IMR-90 (cell line): ENCODE results near the gene IL6ST. TPM values are rescaled to one million over a fixed set of nuclear protein-coding genes. Genes with fewer than 3 reads are reported as not detected.

Experiments
- ATAC-seq: fragments of 200-7000 bp; cut with Tn5 transposase; 2 replicates; pipeline ENCODE4 v1.9.1; 2020; ENCODE audit warnings: low read depth, mild to moderate bottlenecking, moderate library complexity
- BruUV-seq: library from RNA; stranded (reverse); fragments of 400-500 nt; replicated peaks from 2 replicates; lab custom pipeline; 2021; lab: Mats Ljungman, UMichigan
- CTCF ChIA-PET: fragments of 300-600 bp; formaldehyde crosslinking; extraction: SDS; loops from one replicate; lab custom pipeline; 2021; ENCODE audit warnings: antibody characterized with exemption; lab: Yijun Ruan, JAX
- POLR2A ChIA-PET: fragments of 300-600 bp; sonication (Branson Sonifier 250); formaldehyde crosslinking; loops from one replicate; lab custom pipeline; 2022; ENCODE audit warnings: antibody characterized with exemption; ENCODE audit not compliant: unreplicated experiment; lab: Charles Lee
- DNase-seq: peaks from one replicate; pipeline ENCODE4 v3.0.0; 2013
- H2AFZ ChIP-seq: replicated peaks from 2 replicates; pipeline ENCODE3; 2013; ENCODE audit warnings: low read length, mild to moderate bottlenecking; ENCODE audit not compliant: poor library complexity
- H2AK5ac ChIP-seq: 2 replicates; pipeline ENCODE4 v1.6.1; 2013; ENCODE audit warnings: low read depth, low read length, inconsistent platforms
- H2AK9ac ChIP-seq: replicated peaks from 2 replicates; pipeline ENCODE3; 2013; ENCODE audit warnings: mild to moderate bottlenecking, low read depth, low read length, moderate library complexity; ENCODE audit not compliant: poor library complexity
- H2BK120ac ChIP-seq: 2 replicates; pipeline ENCODE4 v1.6.1; 2013; ENCODE audit warnings: low read depth, low read length, inconsistent platforms
- H2BK15ac ChIP-seq: 3 replicates; pipeline ENCODE4 v1.6.1; 2013; ENCODE audit warnings: low read depth, low read length, inconsistent platforms
- H2BK20ac ChIP-seq: 2 replicates; pipeline ENCODE4 v1.6.1; 2013; ENCODE audit warnings: low read depth, mild to moderate bottlenecking, inconsistent platforms, low read length, moderate library complexity
- H2BK5ac ChIP-seq: 2 replicates; pipeline ENCODE4 v1.6.1; 2013; ENCODE audit warnings: mild to moderate bottlenecking, low read depth, low read length, inconsistent platforms; ENCODE audit not compliant: poor library complexity, severe bottlenecking
- H3K14ac ChIP-seq: replicated peaks from 2 replicates; pipeline ENCODE4 v1.6.1; 2013; ENCODE audit warnings: low read depth, low read length, inconsistent platforms
- H3K18ac ChIP-seq: 2 replicates; pipeline ENCODE4 v1.6.1; 2013; ENCODE audit warnings: low read depth, low read length, control low read depth
- H3K23ac ChIP-seq: 2 replicates; pipeline ENCODE4 v1.6.1; 2013; ENCODE audit warnings: low read depth, low read length, inconsistent platforms
- H3K27ac ChIP-seq: 2 replicates; pipeline ENCODE4 v1.5.1; 2013; ENCODE audit warnings: mild to moderate bottlenecking, control low read depth, low read length; ENCODE audit not compliant: insufficient read depth
- H3K27me3 ChIP-seq: 2 replicates; pipeline ENCODE4 v1.6.1; 2013; ENCODE audit warnings: low read length; ENCODE audit not compliant: control insufficient read depth, insufficient read depth
- H3K36me3 ChIP-seq: 2 replicates; pipeline ENCODE4 v1.6.1; 2013; ENCODE audit warnings: low read length, mixed read lengths; ENCODE audit not compliant: control insufficient read depth, insufficient read depth
- H3K4ac ChIP-seq: 2 replicates; pipeline ENCODE4 v1.6.1; 2013; ENCODE audit warnings: low read depth, low read length, inconsistent platforms
- H3K4me1 ChIP-seq: 2 replicates; pipeline ENCODE4 v1.6.1; 2013; ENCODE audit warnings: low read length, mixed read lengths; ENCODE audit not compliant: control insufficient read depth, insufficient read depth
- H3K4me2 ChIP-seq: 2 replicates; pipeline ENCODE4 v1.6.1; 2013; ENCODE audit warnings: low read depth, mild to moderate bottlenecking, control low read depth, low read length, moderate library complexity
- H3K4me3 ChIP-seq: 2 replicates; pipeline ENCODE4 v1.5.1; 2013; ENCODE audit warnings: low read depth, mild to moderate bottlenecking, control low read depth, low read length, moderate library complexity; ENCODE audit not compliant: insufficient read depth
- H3K56ac ChIP-seq: 2 replicates; pipeline ENCODE4 v1.6.1; 2013; ENCODE audit warnings: low read length, inconsistent platforms; ENCODE audit not compliant: insufficient read depth; ENCODE audit errors: extremely low read depth
- H3K79me1 ChIP-seq, 2 experiments: 2 replicates each; pipeline ENCODE4 v1.6.1; 2013; ENCODE audit warnings: low read length in 2 of 2, inconsistent platforms in 1 of 2, low read depth in 1 of 2
- H3K9ac ChIP-seq: 2 replicates; pipeline ENCODE4 v1.6.1; 2013; ENCODE audit warnings: low read depth, low read length, control low read depth
- H3K9me1 ChIP-seq: 2 replicates; pipeline ENCODE4 v1.6.1; 2013; ENCODE audit warnings: low read length, inconsistent platforms; ENCODE audit not compliant: insufficient read depth
- H3K9me3 ChIP-seq: 2 replicates; pipeline ENCODE4 v1.6.1; 2013; ENCODE audit warnings: low read length; ENCODE audit not compliant: control insufficient read depth, insufficient read depth
- H4K20me1 ChIP-seq: 2 replicates; pipeline ENCODE4 v1.6.1; 2013; ENCODE audit warnings: low read length, inconsistent platforms; ENCODE audit not compliant: insufficient read depth
- H4K5ac ChIP-seq: 2 replicates; pipeline ENCODE4 v1.6.1; 2013; ENCODE audit warnings: mild to moderate bottlenecking, low read depth, low read length, control low read depth
- H4K8ac ChIP-seq, 2 experiments: 2 replicates each; pipeline ENCODE4 v1.6.1; 2013; ENCODE audit warnings: low read depth in 2 of 2, low read length in 2 of 2, control low read depth in 1 of 2, inconsistent platforms in 1 of 2
- H4K91ac ChIP-seq: 2 replicates; pipeline ENCODE4 v1.6.1; 2013; ENCODE audit warnings: low read depth, low read length, inconsistent platforms; ENCODE audit not compliant: insufficient read depth
- BHLHE40 ChIP-seq: fragments of 150-350 bp; IDR thresholded peaks from 2 replicates; pipeline ENCODE4 v1.6.1; 2016; ENCODE audit warnings: mild to moderate bottlenecking, low read depth, low read length
- CEBPB ChIP-seq: IDR thresholded peaks from 2 replicates; pipeline ENCODE4 v1.6.1; 2012; ENCODE audit warnings: low read depth, low read length, improper control_type of control experiment
- CHD1 ChIP-seq: IDR thresholded peaks from 2 replicates; pipeline ENCODE4 v1.6.1; 2012; ENCODE audit warnings: low read depth, low read length, improper control_type of control experiment
- CTCF ChIP-seq: conservative IDR thresholded peaks from 2 replicates; pipeline ENCODE4 v1.5.1; 2012; ENCODE audit warnings: mild to moderate bottlenecking, low read depth, low read length, improper control_type of control experiment
- ELK1 ChIP-seq: fragments of 150-350 bp; IDR thresholded peaks from 2 replicates; pipeline ENCODE4 v1.6.1; 2016; ENCODE audit warnings: low read depth, mild to moderate bottlenecking, low read length, moderate library complexity, borderline replicate concordance
- FOS ChIP-seq: fragments of 150-350 bp; IDR thresholded peaks from 2 replicates; pipeline ENCODE4 v1.6.1; 2016; ENCODE audit warnings: low read depth, low read length
- MAFK ChIP-seq: IDR thresholded peaks from 2 replicates; pipeline ENCODE4 v1.6.1; 2012; ENCODE audit warnings: low read depth, low read length, improper control_type of control experiment
- MAZ ChIP-seq: IDR thresholded peaks from 2 replicates; pipeline ENCODE4 v1.6.1; 2012; ENCODE audit warnings: low read depth, mild to moderate bottlenecking, low read length, improper control_type of control experiment, moderate library complexity, borderline replicate concordance
- MXI1 ChIP-seq: IDR thresholded peaks from 2 replicates; pipeline ENCODE4 v1.6.1; 2012; ENCODE audit warnings: low read depth, mild to moderate bottlenecking, low read length, moderate library complexity, borderline replicate concordance
- NFE2L2 ChIP-seq: fragments of 150-350 bp; IDR thresholded peaks from 2 replicates; pipeline ENCODE4 v1.6.1; 2016; ENCODE audit warnings: low read depth, mild to moderate bottlenecking, low read length
- POLR2A ChIP-seq: IDR thresholded peaks from 2 replicates; pipeline ENCODE4 v1.6.1; 2012; ENCODE audit warnings: mild to moderate bottlenecking, low read depth, low read length
- RAD21 ChIP-seq: IDR thresholded peaks from 2 replicates; pipeline ENCODE4 v1.6.1; 2012; ENCODE audit warnings: low read length, improper control_type of control experiment
- RCOR1 ChIP-seq: IDR thresholded peaks from 2 replicates; pipeline ENCODE4 v1.6.1; 2012; ENCODE audit warnings: mild to moderate bottlenecking, low read length, improper control_type of control experiment; ENCODE audit not compliant: insufficient replicate concordance
- RFX5 ChIP-seq: IDR thresholded peaks from 2 replicates; pipeline ENCODE4 v1.8.0; 2012; ENCODE audit warnings: low read depth, mild to moderate bottlenecking, low read length, moderate library complexity
- SMC3 ChIP-seq: fragments of 150-350 bp; IDR thresholded peaks from 2 replicates; pipeline ENCODE4 v1.6.1; 2016; ENCODE audit warnings: low read depth, mild to moderate bottlenecking, antibody characterized with exemption, low read length, moderate library complexity
- USF2 ChIP-seq: fragments of 150-350 bp; IDR thresholded peaks from 2 replicates; pipeline ENCODE4 v1.6.1; 2017; ENCODE audit warnings: mild to moderate bottlenecking, antibody characterized with exemption, low read length, low read depth
- WGBS, 2 experiments: methylation state at CpG; one replicate each; pipeline versions ENCODE4 v1.1.5 to v1.1.7; 2013; ENCODE audit warnings: missing lambda C conversion rate in 2 of 2; ENCODE audit not compliant: insufficient read length in 1 of 2; ENCODE audit errors: extremely low coverage in 2 of 2; 5-methylcytosine and 5-hydroxymethylcytosine counted together
- dilution Hi-C: fragments of 300-500 bp; cut with HindIII; formaldehyde crosslinking; loops from one replicate; pipeline ENCODE4 v1.14.3; 2018; ENCODE audit warnings: low sequenced_read_pairs; ENCODE audit not compliant: unreplicated experiment
- in situ Hi-C: fragments of 300-500 bp; cut with MboI; formaldehyde crosslinking; loops from 3 replicates; pipeline ENCODE4 v1.14.3; 2019; ENCODE audit warnings: low sequenced_read_pairs, inconsistent platforms, mixed read lengths
- intact Hi-C: fragments of 100-400 bp; cut with micrococcal nuclease; formaldehyde crosslinking; loops from 2 replicates; pipeline ENCODE4 v1.10.0; 2022
- polyA plus RNA-seq, 3 experiments: library from polyadenylated mRNA; depleted of rRNA; stranded (reverse); fragments of >200 nt; gene quantifications; 2 replicates each; pipeline ENCODE4 v1.2.3, GENCODE V29; 2012; ENCODE audit warnings: low replicate concordance in 1 of 3
- total RNA-seq: library from RNA; depleted of rRNA; stranded (reverse); fragments of >200 nt; gene quantifications from 2 replicates; pipeline ENCODE4 v1.2.3, GENCODE V29; 2012

IL6ST gene
- total and polyA plus RNA-seq, 2 of the 4 experiments (the other 2 are of a cell fraction): 90.6 to 506 TPM

- Histone ChIP-seq H2BK15ac (peak overlapping the region; percentile 92), H2AFZ (peak overlapping the region; percentile 56), H4K20me1 (no peaks in the 10 kb centered on the region; the same call in 1 of the 2 replicates), H4K5ac (peak overlapping the region; percentile 4; the same call in 1 of the 2 replicates), H3K79me1 (peaks cover 0 to 4% of the 10 kb centered on the region in 2 experiments; a peak in 1 of 4 replicates), H3K4me3 (no peak overlapping the region), H4K91ac (peak overlapping the region; percentile 79), H3K23ac (peak overlapping the region; percentile 61; the same call in 1 of the 2 replicates), H3K9ac (peak overlapping the region; percentile 5; the same call in 1 of the 2 replicates), H3K4ac (peak overlapping the region; percentile 71), H3K4me2 (peak overlapping the region; percentile 30; the same call in 1 of the 2 replicates), H2AK5ac (peak overlapping the region; percentile 88), H3K4me1 (peaks cover 8% of the 10 kb centered on the region), H4K8ac (peak overlapping the region; percentile 57 to 88), H3K27me3 (no peaks in the 10 kb centered on the region), H3K18ac (peak overlapping the region; percentile 32), H3K9me3 (no peaks in the 10 kb centered on the region), H2BK5ac (peak overlapping the region; percentile 84), H2BK120ac (peak overlapping the region; percentile 91), H3K36me3 (no peaks in the 10 kb centered on the region), H2AK9ac (no peak overlapping the region), H3K27ac (peak overlapping the region; percentile 70), H3K9me1 (peaks cover 9% of the 10 kb centered on the region), H3K56ac (peak overlapping the region; percentile 71; the same call in 1 of the 2 replicates), H2BK20ac (peak overlapping the region; percentile 93), H3K14ac (peak overlapping the region; percentile 63)
- BruUV-seq: no TSS peak
- intact Hi-C loops: loop anchor here (5.0 kb wide), 1 partner anchor 110 kb away; no protein-coding TSS in a partner anchor
- ChIA-PET CTCF (interaction anchor here (0.7 kb wide), 1 partner anchor 242 kb away, joined by 3 read pairs; no protein-coding TSS in a partner anchor), POLR2A (no interaction called here)
- no peak for TF ChIP-seq POLR2A
- no peak for TF ChIP-seq RCOR1
- TF ChIP-seq CEBPB: no peak
- no peak for TF ChIP-seq MAZ
- no peak for TF ChIP-seq RFX5
- peak; percentile 63 for TF ChIP-seq MAFK
- TF ChIP-seq CTCF: no peak
- TF ChIP-seq SMC3: no peak
- TF ChIP-seq ELK1: no peak
- TF ChIP-seq MXI1: peak; percentile 58; the same call in 1 of the 2 replicates
- TF ChIP-seq FOS: peak; percentile 78
- TF ChIP-seq CHD1: no peak
- TF ChIP-seq NFE2L2: peak; percentile 87
- peak; percentile 58; the same call in 1 of the 2 replicates for TF ChIP-seq BHLHE40
- TF ChIP-seq RAD21: no peak
- TF ChIP-seq USF2: no peak
- dilution Hi-C loops: no loop called here
- no CpG with 5 or more reads among the region's 3 CpGs for WGBS, 2 experiments
- in situ Hi-C loops: no loop called here
- DNase-seq: peak; percentile 97
- peak; percentile 94 for ATAC-seq
These were observed 17.1 kb upstream of the IL6ST start for GRCh38 chr5:56011835-56012234.
